GM06990 (cell line): Measurements from ENCODE around the gene GNA15.

ENCODE experiments used
- DNase-seq: peaks from one replicate; pipeline ENCODE4 v3.0.0-alpha.2; 2011; ENCODE audit not compliant: insufficient read length; ENCODE audit errors: extremely low read depth
- H3K27me3 ChIP-seq: replicated peaks from 2 replicates; pipeline ENCODE4 v1.6.0; 2011; ENCODE audit warnings: low read length; ENCODE audit not compliant: control insufficient read depth, insufficient read depth
- H3K36me3 ChIP-seq: 2 replicates; pipeline ENCODE4 v1.5.1; 2011; ENCODE audit warnings: low read length; ENCODE audit not compliant: control insufficient read depth, insufficient read depth
- H3K4me3 ChIP-seq: replicated peaks from 2 replicates; pipeline ENCODE4 v1.5.1; 2011; ENCODE audit warnings: low read depth, mild to moderate bottlenecking, control low read depth, low read length
- CTCF ChIP-seq: IDR thresholded peaks from 2 replicates; pipeline ENCODE4 v1.5.1; 2011; ENCODE audit warnings: low read length, control low read depth, mild to moderate bottlenecking, inconsistent platforms; ENCODE audit not compliant: insufficient read depth, poor library complexity, severe bottlenecking

The GNA15 gene

GRCh38 chr19:3105641-3106508, 30.0 kb upstream of the GNA15 start:
- no peak for TF ChIP-seq CTCF
- H3K4me3 ChIP-seq = no peak overlapping the region
- no peaks in the 10 kb centered on the region for H3K36me3 ChIP-seq
- no peaks in the 10 kb centered on the region for H3K27me3 ChIP-seq
- peak; percentile 8 for DNase-seq

DNA sequence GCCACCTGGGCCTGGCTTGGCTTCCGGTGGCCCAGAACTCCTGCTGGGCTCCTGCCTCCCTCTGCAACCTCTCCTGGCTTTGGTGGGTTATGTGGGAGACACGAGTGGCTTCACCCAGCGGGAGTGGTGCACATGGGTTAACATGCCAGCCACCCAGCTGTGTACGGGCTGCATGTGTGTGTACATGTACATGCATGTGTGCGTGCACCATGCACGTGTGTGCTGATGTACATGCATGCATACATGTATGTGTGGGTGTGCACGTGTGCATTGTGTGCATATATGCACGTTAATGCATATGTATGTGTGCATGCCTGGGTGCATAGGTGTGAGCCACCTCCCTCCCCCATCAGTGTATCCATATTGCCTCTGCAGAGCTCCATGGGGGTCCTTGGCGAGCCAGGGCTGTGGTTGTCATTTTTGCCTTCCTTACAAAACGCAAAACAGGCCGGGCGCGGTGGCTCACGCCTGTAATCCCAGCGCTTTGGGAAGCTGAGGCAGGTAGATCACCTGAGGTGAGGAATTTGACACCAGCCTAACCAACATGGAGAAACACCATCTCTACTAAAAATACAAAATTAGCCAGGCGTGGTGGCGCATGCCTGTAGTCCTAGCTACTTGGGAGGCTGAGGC, 29.2 kb upstream of the GNA15 start:
- H3K27me3 ChIP-seq = no peaks in the 10 kb centered on the region
- H3K4me3 ChIP-seq = no peak overlapping the region
- no peak for DNase-seq
- H3K36me3 ChIP-seq = no peaks in the 10 kb centered on the region
- TF ChIP-seq CTCF = no peak

DNA sequence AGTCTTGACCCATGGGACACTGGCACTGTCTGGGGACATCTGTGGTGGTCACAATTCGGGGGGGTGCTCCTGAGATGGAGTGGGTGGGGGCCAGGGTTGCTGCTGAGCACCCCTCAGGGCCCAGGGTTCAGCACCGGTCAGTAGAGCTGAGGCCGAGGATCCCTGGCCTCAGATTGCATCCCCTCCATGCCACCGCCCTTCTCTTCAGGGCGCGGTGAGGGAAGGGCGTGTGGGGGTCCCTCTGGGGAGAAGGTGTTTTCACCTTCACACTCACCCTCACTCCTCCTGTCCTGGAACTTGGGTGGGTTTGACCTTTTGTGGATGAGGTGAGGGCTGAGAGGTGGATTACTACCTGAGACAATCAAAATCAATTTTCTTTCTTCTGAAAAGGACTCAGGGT, 28.2 kb upstream of the GNA15 start:
- H3K36me3 ChIP-seq = no peaks in the 10 kb centered on the region
- H3K4me3 ChIP-seq = no peak overlapping the region
- DNase-seq = no peak
- TF ChIP-seq CTCF = no peak
- H3K27me3 ChIP-seq = no peaks in the 10 kb centered on the region

GRCh38 chr19:3108775-3109174, 27.1 kb upstream of the GNA15 start:
- peak; percentile 91 for TF ChIP-seq CTCF
- Histone ChIP-seq H3K36me3 (no peaks in the 10 kb centered on the region), H3K27me3 (no peaks in the 10 kb centered on the region), H3K4me3 (no peak overlapping the region)
- peak; percentile 32 for DNase-seq

DNA sequence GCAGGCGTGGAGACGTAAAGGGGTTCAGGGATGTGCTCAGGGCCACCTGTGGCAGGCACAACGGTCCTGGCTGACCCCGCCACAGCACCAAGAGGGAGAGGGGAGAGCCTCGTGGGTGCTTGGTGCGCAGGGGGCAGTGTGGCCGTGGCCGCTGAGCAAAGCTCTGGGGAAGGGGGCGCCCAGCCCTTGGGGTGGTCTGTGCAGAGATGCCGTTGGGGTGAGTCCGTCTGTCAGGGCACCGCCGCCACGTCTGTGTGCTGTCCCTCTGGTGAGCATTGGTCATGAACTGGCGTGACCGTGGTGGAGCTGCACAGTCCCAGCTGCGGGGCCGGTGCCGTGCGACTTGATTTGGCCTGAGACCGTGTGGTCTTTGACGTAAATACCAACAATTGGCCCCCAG, 26.3 kb upstream of the GNA15 start:
- no peaks in the 10 kb centered on the region for H3K36me3 ChIP-seq
- no peaks in the 10 kb centered on the region for H3K27me3 ChIP-seq
- peak; percentile 6 for DNase-seq
- H3K4me3 ChIP-seq = no peak overlapping the region
- no peak for TF ChIP-seq CTCF
